ENCODE data around the gene DUSP6. TPM values are rescaled to one million over a fixed set of nuclear protein-coding genes. Genes with fewer than 3 reads are reported as not detected.

The DUSP6 gene
- total and polyA plus RNA-seq, 2 of the 8 experiments (the other 6 are each of a cell fraction or from before 2014, with no cell fraction given): 99.3 to 179 TPM

DNA sequence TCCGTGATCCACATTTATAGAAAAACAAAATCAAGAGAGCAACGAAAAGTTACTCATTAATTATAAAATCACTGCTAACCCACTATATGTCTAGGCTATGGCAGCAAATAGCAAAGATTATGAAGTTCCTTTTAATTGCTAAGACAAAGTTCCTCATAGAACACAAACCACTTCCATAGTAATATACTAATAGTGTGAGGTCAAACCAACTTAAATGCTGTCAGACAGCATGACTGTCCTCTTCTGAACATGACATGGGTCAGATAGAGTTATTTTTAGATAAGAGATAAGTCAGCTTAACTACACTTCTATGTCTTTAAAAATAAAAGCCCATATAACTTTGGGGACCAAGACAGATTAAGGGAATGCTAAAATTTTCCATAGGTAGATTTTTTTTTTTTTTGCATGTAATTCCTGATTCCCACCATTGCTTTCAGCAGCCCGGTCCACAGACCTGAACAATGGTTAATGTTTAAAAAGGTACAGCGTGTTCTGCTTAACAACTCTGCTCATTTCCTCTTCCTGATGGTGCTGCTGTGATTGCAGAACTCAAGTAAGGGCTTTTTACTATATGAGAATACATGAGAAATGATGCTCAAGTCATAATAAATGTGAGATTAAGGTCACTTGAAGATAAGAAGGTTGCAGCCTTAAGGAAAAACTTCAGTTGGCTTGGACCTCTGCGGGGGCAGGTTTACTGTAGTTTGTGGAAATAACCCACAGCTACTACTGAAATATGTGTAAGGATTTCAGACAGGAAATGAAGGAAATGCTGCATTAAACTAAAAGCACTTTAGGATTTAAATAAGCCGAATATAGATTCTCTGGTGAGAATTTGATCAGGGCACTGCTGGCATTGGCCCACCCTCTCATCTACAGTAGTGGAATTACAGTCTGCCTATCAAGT, 37.7 kb upstream of the DUSP6 start (continued):
- TF ChIP-seq ASH2L (IDR thresholded peaks at IDR 0.05; ENCODE audit: low read length): no peak
